ENCODE measurements around the gene MAP7D3. TPM values are rescaled to one million over a fixed set of nuclear protein-coding genes. Genes with fewer than 3 reads are reported as not detected.

MAP7D3 gene
- total RNA-seq, 2 experiments from 2014 or later: 16.8 to 22.7 TPM

GRCh38 chrX:136269921-136270320 is 18.7 kb upstream of the MAP7D3 start:
- no peaks in the 10 kb centered on the region for H3K36me3 Mint-ChIP-seq (ENCODE audit: low read depth)
- DNase-seq (no peak), ATAC-seq (no peak)
- no peaks in the 10 kb centered on the region for H3K9me3 Mint-ChIP-seq (ENCODE audit: low read depth)
- POLR2A ChIA-PET: no interaction called here
- intact Hi-C loops (cut with DNase I, micrococcal nuclease): loop anchor here in 1 of 2 experiments (2.0 kb wide), 1 partner anchor 241 kb away; no protein-coding TSS in a partner anchor
- H3K27ac Mint-ChIP-seq: no peak overlapping the region
- CTCF ChIA-PET: interaction anchor here (0.6 to 4.3 kb wide), 7 partner anchors 15 to 610 kb away, joined by 3 to 36 read pairs (median 3); no protein-coding TSS in a partner anchor
- no peak overlapping the region for H3K4me3 Mint-ChIP-seq
- no peaks in the 10 kb centered on the region for H3K27me3 Mint-ChIP-seq
- peaks cover 4% of the 10 kb centered on the region for H3K4me1 Mint-ChIP-seq

- no peak overlapping the region for H3K27ac Mint-ChIP-seq
- H3K9me3 Mint-ChIP-seq (ENCODE audit: low read depth): no peaks in the 10 kb centered on the region
- no peaks in the 10 kb centered on the region for H3K36me3 Mint-ChIP-seq (ENCODE audit: low read depth)
- DNase-seq: peak; percentile 59
- peaks cover 4% of the 10 kb centered on the region for H3K4me1 Mint-ChIP-seq
- no peak overlapping the region for H3K4me3 Mint-ChIP-seq
- peak; percentile 68 for ATAC-seq
- CTCF ChIA-PET: interaction anchor here (0.7 to 4.3 kb wide), 8 partner anchors 10 to 427 kb away, joined by 3 to 36 read pairs (median 3); no protein-coding TSS in a partner anchor
- H3K27me3 Mint-ChIP-seq: no peaks in the 10 kb centered on the region
- POLR2A ChIA-PET: interaction anchor here (0.8 kb wide), 1 partner anchor 19 kb away, joined by 3 read pairs; no protein-coding TSS in a partner anchor
- intact Hi-C loops (cut with DNase I, micrococcal nuclease): loop anchor here (1.0 to 2.0 kb wide), 3 partner anchors 105 to 240 kb away; no protein-coding TSS in a partner anchor
Observed at GRCh38 chrX:136268051-136269048, 17.1 kb upstream of the MAP7D3 start.

- Mint-ChIP-seq H3K4me3 (no peak overlapping the region), H3K36me3 (ENCODE audit: low read depth) (no peaks in the 10 kb centered on the region), H3K4me1 (peaks cover 2% of the 10 kb centered on the region), H3K9me3 (ENCODE audit: low read depth) (no peaks in the 10 kb centered on the region), H3K27ac (no peak overlapping the region), H3K27me3 (no peaks in the 10 kb centered on the region)
- DNase-seq (no peak), ATAC-seq (no peak)
- ChIA-PET POLR2A (interaction anchor here (0.6 kb wide), 1 partner anchor 47 kb away, joined by 3 read pairs; no protein-coding TSS in a partner anchor), CTCF (interaction anchor here (0.6 to 4.3 kb wide), 2 partner anchors 8 to 238 kb away, joined by 3 to 36 read pairs; no protein-coding TSS in a partner anchor)
- intact Hi-C loops (cut with DNase I, micrococcal nuclease): no loop called here
Observed at GRCh38 chrX:136266828-136267227, 15.6 kb upstream of the MAP7D3 start.

- ATAC-seq (peak; percentile 26), DNase-seq (no peak)
- H3K27ac Mint-ChIP-seq: no peak overlapping the region
- ChIA-PET POLR2A (no interaction called here), CTCF (no interaction called here)
- no peaks in the 10 kb centered on the region for H3K36me3 Mint-ChIP-seq (ENCODE audit: low read depth)
- intact Hi-C loops (cut with DNase I, micrococcal nuclease): no loop called here
- peaks cover 20% of the 10 kb centered on the region for H3K4me1 Mint-ChIP-seq
- no peaks in the 10 kb centered on the region for H3K27me3 Mint-ChIP-seq
- H3K4me3 Mint-ChIP-seq: no peak overlapping the region
- no peaks in the 10 kb centered on the region for H3K9me3 Mint-ChIP-seq (ENCODE audit: low read depth)
Observed at GRCh38 chrX:136262812-136263315, 11.7 kb upstream of the MAP7D3 start.

GRCh38 chrX:136262243-136262642 is 11.0 kb upstream of the MAP7D3 start:
- intact Hi-C loops (cut with DNase I, micrococcal nuclease): no loop called here
- ATAC-seq (no peak), DNase-seq (no peak)
- no peaks in the 10 kb centered on the region for H3K27me3 Mint-ChIP-seq
- no peak overlapping the region for H3K27ac Mint-ChIP-seq
- POLR2A ChIA-PET: no interaction called here
- no peaks in the 10 kb centered on the region for H3K36me3 Mint-ChIP-seq (ENCODE audit: low read depth)
- H3K9me3 Mint-ChIP-seq (ENCODE audit: low read depth): no peaks in the 10 kb centered on the region
- CTCF ChIA-PET: no interaction called here
- H3K4me1 Mint-ChIP-seq: peaks cover 20% of the 10 kb centered on the region
- no peak overlapping the region for H3K4me3 Mint-ChIP-seq

GRCh38 chrX:136261321-136261720 is 10.1 kb upstream of the MAP7D3 start:
- ChIA-PET POLR2A (no interaction called here), CTCF (interaction anchor here (0.6 kb wide), 1 partner anchor 25 kb away, joined by 4 read pairs; no protein-coding TSS in a partner anchor)
- ATAC-seq (no peak), DNase-seq (no peak)
- H3K27me3 Mint-ChIP-seq: no peaks in the 10 kb centered on the region
- peaks cover 20% of the 10 kb centered on the region for H3K4me1 Mint-ChIP-seq
- H3K27ac Mint-ChIP-seq: no peak overlapping the region
- H3K36me3 Mint-ChIP-seq (ENCODE audit: low read depth): no peaks in the 10 kb centered on the region
- no peaks in the 10 kb centered on the region for H3K9me3 Mint-ChIP-seq (ENCODE audit: low read depth)
- no peak overlapping the region for H3K4me3 Mint-ChIP-seq
- intact Hi-C loops (cut with DNase I, micrococcal nuclease): no loop called here

- DNase-seq (no peak), ATAC-seq (peak; percentile 23)
- ChIA-PET CTCF (no interaction called here), POLR2A (no interaction called here)
- Mint-ChIP-seq H3K4me1 (peaks cover 20% of the 10 kb centered on the region), H3K27me3 (no peaks in the 10 kb centered on the region), H3K27ac (no peak overlapping the region), H3K4me3 (no peak overlapping the region), H3K9me3 (ENCODE audit: low read depth) (no peaks in the 10 kb centered on the region), H3K36me3 (ENCODE audit: low read depth) (no peaks in the 10 kb centered on the region)
- intact Hi-C loops (cut with DNase I, micrococcal nuclease): no loop called here
Observed at GRCh38 chrX:136260776-136261175, 9.6 kb upstream of the MAP7D3 start.

GRCh38 chrX:136259543-136259942 is 8.3 kb upstream of the MAP7D3 start:
- CTCF ChIA-PET: no interaction called here
- DNase-seq (peak; percentile 26), ATAC-seq (peak; percentile 91)
- Mint-ChIP-seq H3K27ac (peak overlapping the region; percentile 70), H3K27me3 (no peaks in the 10 kb centered on the region), H3K9me3 (ENCODE audit: low read depth) (no peaks in the 10 kb centered on the region), H3K36me3 (ENCODE audit: low read depth) (no peaks in the 10 kb centered on the region), H3K4me1 (peaks cover 20% of the 10 kb centered on the region), H3K4me3 (no peak overlapping the region)
- POLR2A ChIA-PET: interaction anchor here (0.6 kb wide), 1 partner anchor 740 kb away, joined by 10 read pairs; no protein-coding TSS in a partner anchor
- intact Hi-C loops (cut with DNase I, micrococcal nuclease): loop anchor here (10.0 kb wide), 2 partner anchors 435 to 655 kb away; no protein-coding TSS in a partner anchor

- intact Hi-C loops (cut with DNase I, micrococcal nuclease): loop anchor here (10.0 kb wide), 2 partner anchors 436 to 656 kb away; no protein-coding TSS in a partner anchor
- Mint-ChIP-seq H3K4me3 (no peak overlapping the region), H3K36me3 (ENCODE audit: low read depth) (no peaks in the 10 kb centered on the region), H3K27ac (no peak overlapping the region), H3K9me3 (ENCODE audit: low read depth) (no peaks in the 10 kb centered on the region), H3K27me3 (no peaks in the 10 kb centered on the region), H3K4me1 (peaks cover 20% of the 10 kb centered on the region)
- DNase-seq: no peak
- no peak for ATAC-seq
- ChIA-PET CTCF (interaction anchor here (0.6 to 1.0 kb wide), 2 partner anchors 8 to 9 kb away, joined by 3 read pairs; no protein-coding TSS in a partner anchor), POLR2A (no interaction called here)
Observed at GRCh38 chrX:136258951-136259350, 7.8 kb upstream of the MAP7D3 start.

GRCh38 chrX:136256026-136256425 is 4.8 kb upstream of the MAP7D3 start:
- peaks cover 23% of the 10 kb centered on the region for H3K4me1 Mint-ChIP-seq

GRCh38 chrX:136255541-136255940 is 4.3 kb upstream of the MAP7D3 start:
- POLR2A ChIA-PET: no interaction called here
- no peak overlapping the region for H3K4me3 Mint-ChIP-seq
- intact Hi-C loops (cut with DNase I, micrococcal nuclease): loop anchor here (10.0 kb wide), 2 partner anchors 439 to 659 kb away; no protein-coding TSS in a partner anchor

More at GRCh38 chrX:136256026-136256425, 4.8 kb upstream of the MAP7D3 start:
- Mint-ChIP-seq H3K4me3 (no peak overlapping the region), H3K36me3 (ENCODE audit: low read depth) (no peaks in the 10 kb centered on the region), H3K27ac (no peak overlapping the region), H3K9me3 (ENCODE audit: low read depth) (no peaks in the 10 kb centered on the region), H3K27me3 (no peaks in the 10 kb centered on the region)
- ChIA-PET CTCF (interaction anchor here (0.6 to 1.1 kb wide), 4 partner anchors 13 to 93 kb away, joined by 3 read pairs; no protein-coding TSS in a partner anchor), POLR2A (no interaction called here)
- intact Hi-C loops (cut with DNase I, micrococcal nuclease): loop anchor here (10.0 kb wide), 2 partner anchors 439 to 659 kb away; no protein-coding TSS in a partner anchor
- DNase-seq (no peak), ATAC-seq (no peak)

More at GRCh38 chrX:136255541-136255940, 4.3 kb upstream of the MAP7D3 start:
- Mint-ChIP-seq H3K4me1 (peaks cover 20% of the 10 kb centered on the region), H3K27me3 (no peaks in the 10 kb centered on the region), H3K36me3 (ENCODE audit: low read depth) (no peaks in the 10 kb centered on the region), H3K9me3 (ENCODE audit: low read depth) (no peaks in the 10 kb centered on the region), H3K27ac (no peak overlapping the region)
- ATAC-seq (no peak), DNase-seq (no peak)
- CTCF ChIA-PET: interaction anchor here (0.6 to 1.1 kb wide), 3 partner anchors 13 to 82 kb away, joined by 3 read pairs; no protein-coding TSS in a partner anchor

All from activated CD4-positive, alpha-beta T cell treated with anti-CD3 and anti-CD28 coated beads for 36 hours (primary cell).